SK-N-MC (cell line): ENCODE data around the gene HAAO.

ENCODE experiments used
- EZH2 ChIP-seq: fragments of 200-600 bp; sonication (generic); IDR thresholded peaks from one replicate; pipeline ENCODE4 v1.6.1; 2017; ENCODE audit warnings: antibody characterized with exemption
- POLR2AphosphoS5 ChIP-seq: IDR thresholded peaks from 2 replicates; pipeline ENCODE4 v1.6.1; 2012; ENCODE audit warnings: mild to moderate bottlenecking, low read depth, low read length, borderline replicate concordance

DNA sequence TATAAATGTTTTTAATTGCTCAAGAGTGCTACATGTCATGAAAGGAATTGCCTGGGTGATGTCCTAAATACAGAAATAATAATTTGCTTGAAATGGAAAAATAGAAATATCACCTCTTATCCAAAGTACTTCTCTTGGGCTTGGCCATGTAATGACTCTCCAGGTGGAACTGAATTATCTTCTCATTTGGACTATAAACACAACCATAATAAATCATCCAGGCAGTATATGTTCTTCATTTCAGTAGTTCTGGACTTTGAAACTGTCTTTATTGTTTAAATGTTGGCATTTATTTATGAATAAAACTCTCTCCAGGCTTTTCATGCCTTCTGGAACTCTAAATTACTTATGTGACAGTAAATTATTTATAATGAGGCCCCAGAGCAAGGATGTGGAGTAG lies 68.9 kb downstream of the HAAO start:
- no peak for TF ChIP-seq POLR2AphosphoS5
- TF ChIP-seq EZH2: no peak
